Activated T-helper 1 cell treated with anti-CD3 and anti-CD28 coated beads, Interleukin-12 subunit alpha, Interleukin-12 subunit beta, Interleukin-2, Interleukin-4 antibody, amounts not matched to agents 30 ng/mL and 10 ng/mL and 1 ng/mL, durations not matched to agents 14 hours and 24 hours and 36 hours (primary cell): ENCODE measurements around the gene CLDN25. TPM values are rescaled to one million over a fixed set of nuclear protein-coding genes. Genes with fewer than 3 reads are reported as not detected.
"Not testable (repeated sequence)": the region's sequence is repeated elsewhere in the genome, so short reads cannot be mapped to it uniquely, and the experiment has no call there.

Experiments used
- DNase-seq: peaks from one replicate; pipeline ENCODE4 v3.0.0; 2021; ENCODE audit warnings: low spot score
- H3K27ac Mint-ChIP-seq: one replicate; pipeline ENCODE4 v1.8.0; 2021; ENCODE audit warnings: mild to moderate bottlenecking, mixed read lengths
- H3K27me3 Mint-ChIP-seq: one replicate; pipeline ENCODE4 v1.8.0; 2022; ENCODE audit warnings: mild to moderate bottlenecking, moderate library complexity, mixed read lengths; ENCODE audit not compliant: insufficient read depth
- H3K36me3 Mint-ChIP-seq: one replicate; pipeline ENCODE4 v1.8.0; 2021; ENCODE audit warnings: low read depth, mixed read lengths
- H3K4me1 Mint-ChIP-seq: one replicate; pipeline ENCODE4 v1.8.0; 2021; ENCODE audit warnings: low read depth, mixed read lengths
- H3K4me3 Mint-ChIP-seq: one replicate; pipeline ENCODE4 v1.8.0; 2021; ENCODE audit warnings: mild to moderate bottlenecking, moderate library complexity, mixed read lengths
- H3K9me3 Mint-ChIP-seq: one replicate; pipeline ENCODE4 v1.8.0; 2021; ENCODE audit warnings: mixed read lengths
- intact Hi-C: fragments of 100-400 bp; cut with micrococcal nuclease; formaldehyde crosslinking; loops from one replicate; pipeline ENCODE4 v1.15.1; 2024
- total RNA-seq: library from RNA; stranded (reverse); gene quantifications from 2 replicates; pipeline ENCODE4 v1.2.3, GENCODE V29; 2022

CLDN25 gene
- total RNA-seq, 1 donor from 2014 or later, result not detected

DNA sequence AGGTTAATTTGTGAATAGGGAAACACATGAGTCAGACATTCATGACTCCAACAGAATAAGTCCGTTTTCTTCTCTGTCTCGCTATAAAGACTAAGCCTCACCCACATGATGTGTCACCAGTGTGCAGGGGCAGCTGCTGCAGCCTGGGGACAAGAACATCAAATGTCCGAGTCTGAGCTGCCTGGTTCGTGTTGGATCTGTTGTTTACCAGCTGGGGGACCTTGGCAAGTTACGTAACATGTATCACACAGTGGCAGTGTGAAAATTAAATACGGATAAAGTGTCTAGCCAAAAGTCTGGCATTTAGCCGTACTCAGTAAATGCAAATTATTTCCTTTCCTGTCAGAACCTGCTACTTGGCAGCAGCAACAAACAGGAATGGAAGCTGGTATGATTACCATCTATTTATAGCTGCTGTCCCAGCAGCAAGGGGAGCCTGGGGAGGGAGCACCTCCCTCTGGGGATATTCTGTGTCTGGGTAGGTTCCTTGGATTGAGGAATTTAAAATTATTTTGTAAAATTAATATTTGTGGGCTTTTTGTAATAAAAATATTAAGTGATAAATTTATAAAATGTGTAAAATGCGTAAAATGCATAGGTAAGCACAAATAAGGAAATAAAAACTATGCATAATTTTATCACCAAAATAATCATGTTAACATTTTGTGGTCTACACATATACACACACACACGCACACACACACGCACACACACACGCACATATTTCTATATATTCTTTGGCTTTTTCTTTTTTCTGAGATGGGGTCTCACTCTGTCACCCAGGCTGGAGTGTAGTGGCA, 1.3 kb upstream of the CLDN25 start:
- H3K4me3 Mint-ChIP-seq, result no peak overlapping the region
- DNase-seq, result no peak
- H3K9me3 Mint-ChIP-seq, result no peaks in the 10 kb centered on the region
- peaks cover 3% of the 10 kb centered on the region for H3K36me3 Mint-ChIP-seq
- no peak overlapping the region for H3K27ac Mint-ChIP-seq
- intact Hi-C loops, result no loop called here
- H3K4me1 Mint-ChIP-seq, result peaks cover 5% of the 10 kb centered on the region
- H3K27me3 Mint-ChIP-seq, result peaks cover 20% of the 10 kb centered on the region

DNA sequence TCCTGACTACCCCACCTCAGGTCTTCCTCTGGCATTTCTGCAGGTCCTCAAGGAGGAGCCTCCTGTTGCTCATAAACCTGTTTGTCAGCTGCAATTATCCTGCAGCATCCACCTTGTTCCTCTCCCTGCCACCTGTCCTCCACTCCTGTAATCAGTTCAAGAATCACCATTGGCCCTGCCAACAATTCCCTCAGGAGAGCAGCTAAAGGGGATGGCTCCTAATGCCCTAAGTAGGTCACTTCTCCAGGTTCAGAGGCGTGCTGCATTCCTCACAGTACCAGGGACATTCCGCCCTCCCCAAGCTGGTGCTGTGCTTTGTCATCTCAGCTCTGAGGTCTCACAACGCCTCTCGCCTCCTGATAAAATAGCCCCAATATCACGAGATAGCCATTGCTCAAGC, 2.1 kb downstream of the CLDN25 start:
- Mint-ChIP-seq H3K27ac (no peak overlapping the region), H3K27me3 (peaks cover 22% of the 10 kb centered on the region), H3K4me1 (no peaks in the 10 kb centered on the region), H3K4me3 (no peak overlapping the region), H3K36me3 (no peaks in the 10 kb centered on the region), H3K9me3 (no peaks in the 10 kb centered on the region)
- DNase-seq, result no peak
- intact Hi-C loops, result no loop called here

DNA sequence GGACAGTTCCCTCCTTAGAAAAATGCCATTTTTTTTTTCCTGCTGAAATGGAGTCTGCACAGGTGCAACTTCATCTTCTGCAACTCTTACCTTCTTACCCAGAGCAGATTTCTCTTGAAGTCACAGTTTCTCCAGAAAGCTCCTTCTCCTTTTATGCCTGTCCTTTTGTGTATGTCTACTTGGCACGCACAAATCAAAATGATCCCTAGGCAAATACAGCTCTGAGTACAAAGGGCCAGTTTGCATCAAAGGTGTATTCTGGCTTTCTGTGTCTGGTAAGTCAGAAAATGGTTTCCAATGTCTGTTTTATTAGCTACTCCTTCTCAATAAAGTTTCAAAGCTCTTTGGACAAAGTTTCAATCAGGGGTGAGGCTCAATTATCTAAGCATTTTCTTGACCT, 2.5 kb downstream of the CLDN25 start:
- Mint-ChIP-seq H3K27me3 (peaks cover 22% of the 10 kb centered on the region), H3K36me3 (no peaks in the 10 kb centered on the region), H3K4me1 (no peaks in the 10 kb centered on the region), H3K9me3 (no peaks in the 10 kb centered on the region), H3K27ac (no peak overlapping the region), H3K4me3 (no peak overlapping the region)
- no peak for DNase-seq
- intact Hi-C loops, result no loop called here

DNA sequence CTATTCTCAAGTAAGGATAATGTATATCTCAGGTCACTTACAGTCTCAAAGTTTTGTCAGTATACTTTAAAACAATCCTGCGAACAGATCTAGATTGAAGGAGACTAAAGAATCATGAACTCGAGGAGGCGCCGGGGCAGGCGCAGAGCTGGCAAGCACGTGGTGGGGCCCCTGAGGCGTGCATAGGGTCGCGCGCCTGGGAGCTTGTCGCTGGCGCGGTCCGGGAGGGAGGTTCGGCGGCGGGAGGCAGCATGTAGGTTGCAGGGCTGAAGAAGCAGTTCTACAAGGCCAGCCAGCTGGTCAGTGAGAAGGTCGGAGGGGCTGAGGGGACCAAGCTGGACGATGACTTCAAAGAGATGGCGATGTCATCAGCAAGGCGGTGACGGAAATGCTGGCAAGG, 9.4 kb downstream of the CLDN25 start:
- intact Hi-C loops, H3K4me3 Mint-ChIP-seq, H3K27me3 Mint-ChIP-seq, H3K27ac Mint-ChIP-seq, H3K36me3 Mint-ChIP-seq, DNase-seq, H3K4me1 Mint-ChIP-seq, H3K9me3 Mint-ChIP-seq: not testable (repeated sequence)

DNA sequence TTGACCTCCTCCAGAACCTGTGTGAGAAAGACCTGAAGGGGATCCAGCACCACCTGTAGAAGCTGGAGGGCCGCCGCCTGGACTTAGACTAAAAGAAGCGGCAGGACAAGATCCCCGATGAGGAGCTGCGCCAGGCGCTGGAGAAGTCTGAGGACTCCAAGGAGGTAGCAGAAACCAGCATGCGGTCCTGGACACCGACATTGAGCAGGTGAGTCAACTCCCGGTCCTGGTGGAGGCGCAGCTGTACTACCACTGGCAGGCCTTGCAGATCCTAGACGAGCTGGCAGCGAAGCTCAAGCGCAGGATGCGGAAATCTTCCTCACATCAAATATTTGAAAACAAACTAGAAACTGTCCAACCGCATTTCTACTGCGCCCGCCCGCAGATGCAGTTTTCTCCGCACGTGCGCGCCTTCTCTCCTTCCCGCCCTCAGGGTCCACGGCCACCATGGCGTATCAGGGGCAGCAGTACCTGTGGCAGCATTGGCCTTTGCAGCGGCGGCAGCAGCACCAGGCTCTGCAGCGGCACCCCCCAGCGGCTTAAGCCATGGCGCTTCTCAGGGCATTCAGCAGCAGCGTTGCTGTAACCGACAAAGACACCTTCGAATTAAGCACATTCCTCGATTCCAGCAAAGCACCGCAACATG, 10.2 kb downstream of the CLDN25 start:
- Mint-ChIP-seq H3K27me3 (peaks cover 2% of the 10 kb centered on the region), H3K4me1 (no peaks in the 10 kb centered on the region), H3K4me3 (no peak overlapping the region), H3K36me3 (no peaks in the 10 kb centered on the region), H3K27ac (no peak overlapping the region), H3K9me3 (no peaks in the 10 kb centered on the region)
- no peak for DNase-seq
- intact Hi-C loops, result no loop called here

DNA sequence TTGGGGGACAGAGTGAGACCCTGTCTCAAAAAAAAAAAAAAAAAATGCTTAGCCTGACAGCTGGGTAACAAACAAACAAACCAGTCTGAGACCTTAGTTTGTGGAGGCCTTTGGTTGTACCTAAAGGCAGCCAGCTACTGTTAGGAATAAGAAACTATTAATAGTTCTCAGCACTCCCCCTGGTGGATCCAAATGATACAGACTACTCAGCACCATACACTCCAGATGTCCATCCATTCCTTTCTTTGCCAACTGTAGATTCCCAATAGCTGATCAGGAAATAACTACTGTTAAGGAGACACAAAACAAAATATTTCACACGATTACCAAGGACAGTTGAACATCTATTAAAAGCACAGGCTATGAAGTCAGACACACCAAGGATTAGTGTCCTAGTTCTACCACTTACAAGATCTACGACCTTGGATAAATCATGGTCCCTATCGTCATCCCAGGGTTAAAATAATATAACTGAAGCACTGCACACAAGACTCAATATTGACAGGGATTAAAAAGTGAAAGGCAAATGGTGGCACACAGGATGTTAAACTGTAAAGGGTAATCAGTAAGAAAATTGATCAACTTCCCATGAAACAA, 17.2 kb downstream of the CLDN25 start:
- Mint-ChIP-seq H3K27ac (no peak overlapping the region), H3K36me3 (peaks cover 23% of the 10 kb centered on the region), H3K9me3 (no peaks in the 10 kb centered on the region), H3K4me1 (no peaks in the 10 kb centered on the region), H3K27me3 (peaks cover 2% of the 10 kb centered on the region), H3K4me3 (no peak overlapping the region)
- no peak for DNase-seq
- intact Hi-C loops, result loop anchor here (1.0 kb wide), 2 partner anchors 23 to 491 kb away; partner anchors contain the start of gene ZW10

- intact Hi-C loops, result no loop called here
- no peaks in the 10 kb centered on the region for H3K27me3 Mint-ChIP-seq
- no peak for DNase-seq
- no peak overlapping the region for H3K4me3 Mint-ChIP-seq
- no peaks in the 10 kb centered on the region for H3K9me3 Mint-ChIP-seq
- H3K27ac Mint-ChIP-seq, result no peak overlapping the region
- H3K4me1 Mint-ChIP-seq, result no peaks in the 10 kb centered on the region
- peaks cover 48% of the 10 kb centered on the region for H3K36me3 Mint-ChIP-seq
These were observed 23.0 kb downstream of the CLDN25 start for GRCh38 chr11:113802621-113803020.

DNA sequence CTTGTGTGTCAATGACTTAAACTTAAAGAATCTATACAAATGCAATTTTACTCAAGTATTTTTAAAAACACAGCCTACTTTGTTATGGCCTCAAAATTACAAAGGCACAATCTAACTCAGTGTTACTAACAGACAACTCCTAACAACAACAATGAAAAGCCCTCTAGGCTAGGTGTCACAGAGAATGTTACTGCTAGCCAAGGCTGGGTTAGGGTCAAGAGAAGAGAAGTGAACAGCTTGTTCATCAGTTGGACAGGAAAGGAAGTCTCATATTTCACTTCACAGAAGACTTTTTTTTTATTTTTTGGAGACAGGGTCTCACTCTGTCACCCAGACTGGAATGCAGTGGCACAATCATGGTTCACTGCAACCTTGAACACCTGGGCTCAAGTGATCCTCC, 26.0 kb downstream of the CLDN25 start:
- no peaks in the 10 kb centered on the region for H3K27me3 Mint-ChIP-seq
- peaks cover 40% of the 10 kb centered on the region for H3K36me3 Mint-ChIP-seq
- no peak overlapping the region for H3K4me3 Mint-ChIP-seq
- intact Hi-C loops, result loop anchor here (2.0 kb wide), 2 partner anchors 69 to 455 kb away; partner anchors contain the start of gene USP28
- no peaks in the 10 kb centered on the region for H3K9me3 Mint-ChIP-seq
- no peaks in the 10 kb centered on the region for H3K4me1 Mint-ChIP-seq
- H3K27ac Mint-ChIP-seq, result no peak overlapping the region
- no peak for DNase-seq

DNA sequence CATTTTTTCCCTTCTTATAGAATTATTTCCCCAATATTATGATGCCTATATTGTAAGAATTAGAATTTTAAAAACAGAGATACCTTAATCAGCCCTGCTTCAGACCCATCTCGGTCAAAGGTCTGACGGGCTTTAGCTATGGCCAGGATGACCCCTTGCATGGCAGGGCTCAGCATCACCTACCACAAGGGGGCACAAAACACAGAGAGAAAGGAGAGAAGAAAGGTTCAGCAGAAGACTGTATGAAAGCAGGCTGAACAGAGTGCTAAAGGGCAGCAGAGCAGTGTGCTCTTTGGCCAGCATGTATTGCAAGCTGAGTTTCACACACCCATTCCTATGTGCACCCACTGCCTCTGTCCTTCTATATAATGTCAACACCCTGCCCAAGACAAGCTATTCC, 26.8 kb downstream of the CLDN25 start:
- H3K4me3 Mint-ChIP-seq, result no peak overlapping the region
- no peak overlapping the region for H3K27ac Mint-ChIP-seq
- H3K9me3 Mint-ChIP-seq, result no peaks in the 10 kb centered on the region
- H3K27me3 Mint-ChIP-seq, result no peaks in the 10 kb centered on the region
- H3K36me3 Mint-ChIP-seq, result peaks cover 32% of the 10 kb centered on the region
- intact Hi-C loops, result loop anchor here (2.0 kb wide), 2 partner anchors 68 to 454 kb away; partner anchors contain the start of gene USP28
- H3K4me1 Mint-ChIP-seq, result no peaks in the 10 kb centered on the region
- peak; percentile 8 for DNase-seq

- intact Hi-C loops, result no loop called here
- DNase-seq, result no peak
These were observed 29.3 kb downstream of the CLDN25 start for GRCh38 chr11:113808931-113809330.

DNA sequence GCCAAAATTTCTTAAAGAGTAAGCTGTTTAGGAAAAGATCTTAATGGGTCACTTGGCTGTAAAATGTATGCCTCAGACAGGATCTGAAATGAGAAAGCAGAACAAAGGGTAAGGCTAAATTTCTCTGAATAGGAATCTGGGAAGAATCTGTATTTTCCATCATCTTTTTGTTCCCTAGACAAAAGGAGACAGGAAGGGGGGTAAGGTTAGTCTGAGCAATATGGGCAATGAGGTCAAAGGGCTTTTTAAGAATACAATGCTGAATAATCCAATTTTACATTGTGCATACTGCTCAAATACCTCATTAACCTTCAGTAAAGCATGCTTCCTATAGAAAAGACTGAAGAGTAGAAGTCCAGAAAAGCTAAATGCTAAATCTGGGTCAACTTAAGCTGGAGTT, 34.6 kb downstream of the CLDN25 start:
- DNase-seq, result no peak
- intact Hi-C loops, result no loop called here
- no peaks in the 10 kb centered on the region for H3K9me3 Mint-ChIP-seq
- no peaks in the 10 kb centered on the region for H3K27me3 Mint-ChIP-seq
- no peak overlapping the region for H3K4me3 Mint-ChIP-seq
- peaks cover 28% of the 10 kb centered on the region for H3K36me3 Mint-ChIP-seq
- no peaks in the 10 kb centered on the region for H3K4me1 Mint-ChIP-seq
- no peak overlapping the region for H3K27ac Mint-ChIP-seq

More at GRCh38 chr11:113808931-113809330, 29.3 kb downstream of the CLDN25 start:
- Mint-ChIP-seq H3K9me3 (no peaks in the 10 kb centered on the region), H3K36me3 (peaks cover 32% of the 10 kb centered on the region), H3K27ac (no peak overlapping the region), H3K27me3 (no peaks in the 10 kb centered on the region), H3K4me3 (no peak overlapping the region), H3K4me1 (no peaks in the 10 kb centered on the region)

DNA sequence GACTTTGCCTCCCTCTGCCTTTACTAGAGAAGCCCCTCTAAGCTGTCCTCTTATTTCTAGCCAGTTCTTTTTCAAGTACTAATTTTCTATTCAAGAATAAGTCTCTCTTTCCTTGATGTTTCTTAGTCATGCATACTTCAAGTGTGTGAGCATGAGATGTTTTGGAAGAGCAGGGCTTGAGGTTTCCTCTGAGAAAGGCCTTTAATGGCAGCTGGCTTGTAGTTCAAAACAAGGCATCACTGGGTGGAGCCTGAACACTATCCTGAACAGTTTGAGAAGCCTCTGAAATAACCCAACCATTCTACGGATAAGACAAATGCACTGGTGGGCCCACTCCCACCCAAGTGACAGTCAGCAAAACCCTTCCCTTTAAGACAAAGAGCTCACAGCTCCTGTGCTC, 37.6 kb downstream of the CLDN25 start:
- intact Hi-C loops, result no loop called here
- DNase-seq, result no peak
- no peaks in the 10 kb centered on the region for H3K4me1 Mint-ChIP-seq
- no peak overlapping the region for H3K27ac Mint-ChIP-seq
- peaks cover 43% of the 10 kb centered on the region for H3K36me3 Mint-ChIP-seq
- no peaks in the 10 kb centered on the region for H3K27me3 Mint-ChIP-seq
- H3K9me3 Mint-ChIP-seq, result no peaks in the 10 kb centered on the region
- H3K4me3 Mint-ChIP-seq, result no peak overlapping the region

DNA sequence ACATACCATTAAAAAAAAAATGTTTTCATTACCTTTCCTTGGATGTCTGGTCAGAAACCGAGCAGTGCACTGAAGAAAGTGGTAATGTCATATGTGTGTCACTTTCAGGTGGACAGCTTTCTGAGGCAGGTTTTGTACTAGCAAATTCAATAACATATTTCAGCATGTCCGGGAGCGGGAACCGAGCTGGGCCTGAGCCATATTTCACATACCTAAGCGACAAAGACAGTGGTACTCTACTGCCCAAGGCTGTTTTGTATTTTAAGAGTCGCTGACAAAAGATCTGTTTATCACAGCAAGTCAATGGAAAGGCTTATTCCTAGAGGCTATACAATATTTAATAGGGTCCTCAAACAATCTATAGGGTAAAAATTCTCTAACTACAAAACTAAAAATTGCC, 38.0 kb downstream of the CLDN25 start:
- Mint-ChIP-seq H3K4me1 (no peaks in the 10 kb centered on the region), H3K27me3 (no peaks in the 10 kb centered on the region), H3K27ac (no peak overlapping the region), H3K4me3 (no peak overlapping the region), H3K36me3 (peaks cover 43% of the 10 kb centered on the region), H3K9me3 (no peaks in the 10 kb centered on the region)
- DNase-seq, result no peak
- intact Hi-C loops, result no loop called here
